IPS-18c (cell line): ENCODE data around the gene GRIK3.

ENCODE experiments used
- H3K4me3 ChIP-seq: 2 replicates; pipeline ENCODE4 v1.7.0; 2013; ENCODE audit warnings: low read depth, mild to moderate bottlenecking, low read length, moderate library complexity; ENCODE audit not compliant: insufficient read depth
- H3K9me3 ChIP-seq: one replicate; pipeline ENCODE4 v1.6.1; 2013; ENCODE audit warnings: mild to moderate bottlenecking, low read length, moderate library complexity; ENCODE audit not compliant: control insufficient read depth, insufficient read depth

The GRIK3 gene

GRCh38 chr1:37055631-37056030 is 21.3 kb upstream of the GRIK3 start:
- no peaks in the 10 kb centered on the region for H3K9me3 ChIP-seq
- H3K4me3 ChIP-seq = no peak overlapping the region

DNA sequence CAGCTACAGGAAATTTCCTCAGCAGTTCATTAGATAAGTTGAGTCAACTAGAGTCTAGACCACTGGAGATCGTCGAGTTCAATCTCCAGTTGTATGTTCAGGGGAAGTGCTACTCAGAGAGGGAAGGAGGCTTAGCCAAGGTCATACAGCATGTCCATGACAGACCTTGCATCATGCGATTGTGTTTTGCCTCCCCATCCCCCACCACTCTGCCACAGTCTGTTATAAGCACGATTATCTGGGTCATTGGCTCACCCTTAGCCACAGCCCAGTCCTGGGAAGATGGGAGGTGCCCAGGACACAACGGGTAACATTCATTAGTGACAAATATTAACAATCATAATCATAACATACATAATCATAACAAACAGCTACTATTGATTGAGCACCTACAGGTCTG is 18.9 kb upstream of the GRIK3 start:
- Histone ChIP-seq H3K9me3 (no peaks in the 10 kb centered on the region), H3K4me3 (no peak overlapping the region)

- H3K4me3 ChIP-seq = no peak overlapping the region
- no peaks in the 10 kb centered on the region for H3K9me3 ChIP-seq
Measured at GRCh38 chr1:37052120-37052519, 17.8 kb upstream of the GRIK3 start.

- Histone ChIP-seq H3K4me3 (no peak overlapping the region), H3K9me3 (no peaks in the 10 kb centered on the region)
Measured at GRCh38 chr1:37051346-37051745, 17.0 kb upstream of the GRIK3 start.

DNA sequence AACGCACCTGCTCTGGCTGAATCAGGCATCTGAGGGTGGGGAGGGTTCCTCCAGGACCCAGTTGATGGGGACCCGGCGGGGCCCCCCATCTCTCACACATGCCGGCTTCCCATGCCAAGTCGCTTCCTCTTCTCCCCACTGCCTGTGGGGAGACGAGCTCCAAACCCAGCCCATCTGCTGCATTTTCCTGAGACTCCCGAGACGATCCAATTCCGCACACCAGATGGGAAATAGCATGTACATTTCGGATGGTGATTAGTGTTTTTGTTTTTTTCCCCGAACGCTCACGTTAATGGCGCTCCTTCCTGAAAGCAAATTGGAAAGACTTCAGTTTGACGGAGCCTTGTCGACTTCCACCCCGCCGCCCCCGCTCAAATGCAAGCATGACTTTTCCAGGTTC is 13.2 kb upstream of the GRIK3 start:
- Histone ChIP-seq H3K4me3 (no peak overlapping the region), H3K9me3 (no peaks in the 10 kb centered on the region)

DNA sequence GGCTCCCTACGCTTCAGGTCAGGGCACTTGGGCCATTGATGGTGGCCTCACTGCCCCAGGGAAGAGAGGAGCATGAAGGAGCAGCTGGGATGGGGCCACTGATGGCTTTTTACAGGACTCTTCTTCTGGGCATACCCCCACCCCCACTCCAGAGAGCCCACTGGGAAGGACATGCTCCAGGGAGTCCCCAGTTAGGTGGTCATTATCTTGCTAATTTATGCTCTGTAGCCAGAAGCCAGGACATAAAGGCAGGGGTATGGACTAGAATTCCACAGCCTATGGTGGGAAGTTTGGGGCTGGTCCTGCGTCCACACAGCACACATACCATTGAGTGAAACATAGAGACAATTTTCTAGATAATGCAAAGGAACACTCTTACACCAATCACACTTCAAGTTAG is 8.8 kb upstream of the GRIK3 start:
- no peak overlapping the region for H3K4me3 ChIP-seq
- no peaks in the 10 kb centered on the region for H3K9me3 ChIP-seq

DNA sequence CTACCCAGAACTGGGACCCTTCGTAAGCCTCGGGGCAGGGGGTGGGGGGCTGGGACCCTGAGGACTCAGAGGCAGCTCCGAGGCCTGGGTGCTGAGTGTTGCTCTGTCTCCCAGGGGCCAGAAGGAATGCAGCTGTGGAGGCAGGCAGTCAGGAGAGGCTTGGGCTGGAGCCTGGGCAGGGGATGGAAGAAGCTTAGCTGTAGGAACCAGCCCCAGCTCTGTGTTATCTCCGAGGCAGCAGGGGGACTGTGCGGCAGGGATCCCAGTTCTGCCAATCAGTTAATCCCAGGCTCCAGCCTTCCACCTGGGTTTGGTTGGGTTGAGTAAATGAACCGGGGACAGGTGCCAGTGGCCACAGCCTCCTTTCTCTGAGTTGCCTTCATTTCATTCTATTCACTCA is 8.2 kb upstream of the GRIK3 start:
- H3K9me3 ChIP-seq = no peaks in the 10 kb centered on the region
- H3K4me3 ChIP-seq = no peak overlapping the region

DNA sequence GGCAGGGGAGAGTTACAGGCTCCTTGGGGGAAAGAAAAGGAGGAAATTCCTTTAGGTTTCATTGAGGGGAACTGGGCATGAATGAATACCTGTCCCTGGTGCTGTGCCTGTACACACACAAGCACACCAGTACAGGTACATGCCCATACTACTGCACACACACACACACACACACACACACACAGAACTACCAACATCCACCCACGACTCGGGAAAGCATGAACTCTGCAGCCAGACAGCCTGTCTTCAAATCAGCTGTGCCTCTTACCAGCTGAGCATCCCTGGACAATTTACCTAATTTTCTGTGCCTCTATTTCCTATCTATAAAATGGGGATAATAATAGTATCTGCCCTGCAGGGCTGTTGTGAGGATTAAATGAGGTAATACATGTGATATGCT is 7.2 kb upstream of the GRIK3 start:
- H3K4me3 ChIP-seq = no peak overlapping the region
- no peaks in the 10 kb centered on the region for H3K9me3 ChIP-seq

DNA sequence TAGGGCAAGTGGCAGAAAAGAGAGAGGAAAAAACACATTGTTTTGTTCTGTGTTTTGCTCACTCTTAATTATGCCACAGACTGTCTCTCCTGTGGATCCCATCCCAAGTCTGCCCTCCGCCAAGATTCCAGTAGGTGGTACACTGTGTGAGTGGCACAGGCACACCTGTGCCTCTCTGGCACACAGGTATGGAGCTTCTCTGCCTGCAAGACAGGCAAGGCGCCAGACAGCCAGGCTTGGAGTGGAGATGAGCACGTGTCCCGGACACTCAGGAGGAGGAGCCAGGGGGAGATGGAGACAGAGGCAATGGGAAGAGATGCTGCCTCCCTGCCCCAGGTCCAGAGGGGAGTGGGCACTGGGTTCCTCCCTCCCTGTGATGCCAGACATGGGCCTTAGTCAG is 6.5 kb upstream of the GRIK3 start:
- no peak overlapping the region for H3K4me3 ChIP-seq
- H3K9me3 ChIP-seq = no peaks in the 10 kb centered on the region

DNA sequence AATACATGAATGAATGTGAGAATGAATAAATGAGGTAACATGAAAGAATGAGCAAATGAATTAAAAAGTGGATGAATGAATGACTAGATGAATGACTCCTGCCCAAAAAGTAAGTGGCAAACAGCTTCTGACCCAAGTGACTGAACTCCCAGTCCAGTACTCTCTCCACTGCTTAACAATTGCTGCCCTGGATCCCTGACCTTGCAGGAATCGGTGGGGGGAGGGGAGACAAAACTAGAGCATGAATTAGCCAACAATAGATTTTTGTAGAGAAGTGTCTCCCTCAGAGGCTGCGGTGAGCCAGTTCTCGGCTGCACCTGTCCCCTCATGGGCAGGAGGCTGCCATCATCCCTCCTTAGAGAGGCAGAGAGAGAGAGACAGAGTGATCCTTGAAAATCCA is 5.9 kb upstream of the GRIK3 start:
- Histone ChIP-seq H3K4me3 (no peak overlapping the region), H3K9me3 (no peaks in the 10 kb centered on the region)

- H3K9me3 ChIP-seq = no peaks in the 10 kb centered on the region
- no peak overlapping the region; the same call in 1 of the 2 replicates for H3K4me3 ChIP-seq
Measured at GRCh38 chr1:37038227-37039093, 4.1 kb upstream of the GRIK3 start.

DNA sequence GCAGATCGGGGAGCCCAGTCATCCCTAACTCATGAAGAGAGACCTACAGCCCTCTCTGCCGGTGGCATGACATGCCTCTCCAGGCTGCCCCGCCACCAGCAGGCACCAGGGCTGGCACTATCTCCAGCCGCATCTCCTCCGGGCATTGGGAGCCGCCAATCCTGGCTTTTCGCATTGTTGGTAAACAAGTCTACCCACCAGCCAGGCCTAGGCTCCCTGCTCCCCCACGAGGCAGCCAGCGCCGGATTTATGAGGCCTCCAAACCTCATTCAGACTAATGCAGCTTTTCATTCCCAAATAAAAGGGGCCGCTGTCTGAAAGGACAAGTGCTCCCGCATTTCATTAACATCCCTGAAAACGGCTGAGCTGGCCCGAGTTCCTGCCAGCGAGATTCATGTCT is 3.4 kb upstream of the GRIK3 start:
- Histone ChIP-seq H3K9me3 (no peaks in the 10 kb centered on the region), H3K4me3 (peak overlapping the region; percentile 17; the same call in 1 of the 2 replicates)

GRCh38 chr1:37036667-37037053 is 2.3 kb upstream of the GRIK3 start:
- H3K9me3 ChIP-seq = no peaks in the 10 kb centered on the region
- H3K4me3 ChIP-seq = peak overlapping the region; percentile 11; the same call in 1 of the 2 replicates

DNA sequence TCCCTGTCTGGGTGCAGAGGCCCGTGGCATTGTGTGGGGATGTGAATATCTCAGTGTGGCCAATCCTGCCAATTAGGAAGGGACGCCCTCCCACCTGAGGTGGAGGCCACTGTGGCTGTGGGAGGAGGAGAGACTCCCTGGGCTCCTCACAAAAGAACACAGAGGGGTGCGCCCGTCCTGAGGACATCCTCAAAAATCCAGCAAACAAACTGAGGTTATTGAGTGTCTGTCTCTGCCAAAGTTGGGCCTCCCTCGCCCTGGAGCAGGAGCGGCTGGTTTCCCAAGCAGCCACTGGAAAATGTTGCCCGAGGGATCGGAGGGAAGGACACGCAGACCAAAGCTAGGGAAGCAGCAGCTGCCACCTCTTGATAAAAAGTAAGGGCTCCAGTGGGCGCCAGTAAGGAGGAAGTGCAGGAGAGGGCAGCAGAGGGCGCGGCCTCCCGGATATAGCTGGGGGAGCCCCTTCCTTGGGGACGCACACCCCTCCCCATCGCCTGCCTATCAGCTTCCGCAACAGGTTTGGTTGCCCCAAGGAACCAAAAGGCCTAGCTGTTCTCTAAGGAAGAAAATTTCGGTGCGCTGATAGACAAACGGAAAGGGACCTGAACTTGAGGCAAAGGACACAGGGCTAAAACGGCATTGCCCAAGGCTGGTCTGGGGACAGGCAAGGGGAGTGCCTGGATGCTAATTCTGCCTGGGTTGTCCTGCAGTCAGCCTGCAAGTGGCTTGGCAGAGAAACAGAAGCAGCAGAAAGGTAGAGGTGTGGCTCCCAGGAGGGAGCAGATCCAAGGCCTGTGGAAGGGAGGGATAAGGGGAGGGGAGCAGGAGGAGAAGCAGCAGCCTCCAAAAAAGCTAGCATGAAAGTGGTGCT is 1.7 kb upstream of the GRIK3 start:
- Histone ChIP-seq H3K4me3 (peak overlapping the region; percentile 11; the same call in 1 of the 2 replicates), H3K9me3 (no peaks in the 10 kb centered on the region)

- Histone ChIP-seq H3K9me3 (no peaks in the 10 kb centered on the region), H3K4me3 (peak overlapping the region; percentile 52; the same call in 1 of the 2 replicates)
Measured at GRCh38 chr1:37035014-37035691, 838 bp upstream of the GRIK3 start.

GRCh38 chr1:37033355-37034101 is 787 bp downstream of the GRIK3 start:
- Histone ChIP-seq H3K9me3 (no peaks in the 10 kb centered on the region), H3K4me3 (peak overlapping the region; percentile 45)
